Measurements from ENCODE around the gene EVC2.

Gene EVC2

GRCh38 chr4:5589495-5589894, 118.9 kb downstream of the EVC2 start:
- no peaks in the 10 kb centered on the region for H3K4me1 ChIP-seq
- TF ChIP-seq, protein P1, sequence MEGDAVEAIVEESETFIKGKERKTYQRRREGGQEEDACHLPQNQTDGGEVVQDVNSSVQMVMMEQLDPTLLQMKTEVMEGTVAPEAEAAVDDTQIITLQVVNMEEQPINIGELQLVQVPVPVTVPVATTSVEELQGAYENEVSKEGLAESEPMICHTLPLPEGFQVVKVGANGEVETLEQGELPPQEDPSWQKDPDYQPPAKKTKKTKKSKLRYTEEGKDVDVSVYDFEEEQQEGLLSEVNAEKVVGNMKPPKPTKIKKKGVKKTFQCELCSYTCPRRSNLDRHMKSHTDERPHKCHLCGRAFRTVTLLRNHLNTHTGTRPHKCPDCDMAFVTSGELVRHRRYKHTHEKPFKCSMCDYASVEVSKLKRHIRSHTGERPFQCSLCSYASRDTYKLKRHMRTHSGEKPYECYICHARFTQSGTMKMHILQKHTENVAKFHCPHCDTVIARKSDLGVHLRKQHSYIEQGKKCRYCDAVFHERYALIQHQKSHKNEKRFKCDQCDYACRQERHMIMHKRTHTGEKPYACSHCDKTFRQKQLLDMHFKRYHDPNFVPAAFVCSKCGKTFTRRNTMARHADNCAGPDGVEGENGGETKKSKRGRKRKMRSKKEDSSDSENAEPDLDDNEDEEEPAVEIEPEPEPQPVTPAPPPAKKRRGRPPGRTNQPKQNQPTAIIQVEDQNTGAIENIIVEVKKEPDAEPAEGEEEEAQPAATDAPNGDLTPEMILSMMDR (IDR thresholded peaks at IDR 0.05; ENCODE audit: low read depth, low read length) = no peak

GRCh38 chr4:5588046-5588445, 120.3 kb downstream of the EVC2 start:
- no peak for DNase-seq
- no peaks in the 10 kb centered on the region for H3K4me1 ChIP-seq
- H3K4me3 ChIP-seq (ENCODE audit: low read depth, low read length) = no peak overlapping the region
- no peaks in the 10 kb centered on the region for H3K36me3 ChIP-seq
- H3K27me3 ChIP-seq = peaks cover 18% of the 10 kb centered on the region
- TF ChIP-seq, protein P1 (IDR thresholded peaks at IDR 0.05; ENCODE audit: low read depth, low read length) = no peak
- no peaks in the 10 kb centered on the region for H3K9me3 ChIP-seq

More at GRCh38 chr4:5589495-5589894, 118.9 kb downstream of the EVC2 start:
- Histone ChIP-seq H3K9me3 (no peaks in the 10 kb centered on the region), H3K27me3 (peaks cover 13% of the 10 kb centered on the region), H3K4me3 (ENCODE audit: low read depth, low read length) (no peak overlapping the region), H3K36me3 (no peaks in the 10 kb centered on the region)
- no peak for DNase-seq

DNA sequence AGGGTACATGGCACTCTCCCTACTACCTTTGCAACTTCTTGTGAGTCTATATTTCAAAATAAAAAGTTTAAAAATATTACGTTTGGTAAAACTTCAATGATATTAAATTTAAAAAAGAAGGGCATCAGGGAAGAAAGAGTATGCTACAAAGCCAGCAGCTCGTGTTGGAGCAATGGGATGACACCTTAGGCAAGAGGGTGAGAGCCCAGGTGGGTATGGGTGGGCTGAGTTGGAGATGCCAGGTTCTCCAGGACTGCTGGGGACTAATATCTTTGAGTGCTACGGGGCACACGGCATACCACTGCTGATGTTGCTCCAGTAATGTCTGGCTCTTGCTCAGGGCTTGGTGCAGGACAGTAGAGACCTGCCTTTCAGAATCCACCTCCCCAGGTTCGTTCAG, 132.4 kb downstream of the EVC2 start:
- DNase-seq = no peak
- Histone ChIP-seq H3K4me1 (no peaks in the 10 kb centered on the region), H3K9me3 (no peaks in the 10 kb centered on the region), H3K27me3 (no peaks in the 10 kb centered on the region; the same call in 1 of the 2 replicates), H3K4me3 (ENCODE audit: low read depth, low read length) (no peak overlapping the region), H3K36me3 (no peaks in the 10 kb centered on the region)
- TF ChIP-seq, protein P1 (IDR thresholded peaks at IDR 0.05; ENCODE audit: low read depth, low read length) = no peak

DNA sequence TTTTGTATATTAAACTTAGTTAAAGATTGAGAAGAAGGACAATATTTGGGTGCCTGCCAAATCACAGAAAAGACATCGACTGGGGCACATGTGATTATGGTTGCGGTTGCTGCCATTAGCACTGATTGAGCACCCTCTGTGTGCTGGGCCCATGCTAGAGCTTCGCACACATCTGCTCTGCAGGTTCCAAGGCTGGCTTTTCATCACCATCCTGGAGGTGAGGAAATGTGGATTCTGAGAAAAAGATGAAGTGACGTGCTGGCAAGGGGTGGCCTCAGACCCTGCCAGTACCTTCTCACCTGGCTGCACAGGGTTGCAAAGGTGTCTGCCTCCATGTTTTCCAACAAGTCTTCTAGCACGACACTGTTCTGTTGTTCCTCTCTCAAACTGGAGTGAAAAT, 134.0 kb downstream of the EVC2 start:
- TF ChIP-seq, protein P1 (IDR thresholded peaks at IDR 0.05; ENCODE audit: low read depth, low read length) = no peak
- no peaks in the 10 kb centered on the region for H3K9me3 ChIP-seq
- no peak overlapping the region for H3K4me3 ChIP-seq (ENCODE audit: low read depth, low read length)
- no peaks in the 10 kb centered on the region; the same call in 1 of the 2 replicates for H3K27me3 ChIP-seq
- H3K36me3 ChIP-seq = no peaks in the 10 kb centered on the region
- H3K4me1 ChIP-seq = no peaks in the 10 kb centered on the region
- DNase-seq = no peak

DNA sequence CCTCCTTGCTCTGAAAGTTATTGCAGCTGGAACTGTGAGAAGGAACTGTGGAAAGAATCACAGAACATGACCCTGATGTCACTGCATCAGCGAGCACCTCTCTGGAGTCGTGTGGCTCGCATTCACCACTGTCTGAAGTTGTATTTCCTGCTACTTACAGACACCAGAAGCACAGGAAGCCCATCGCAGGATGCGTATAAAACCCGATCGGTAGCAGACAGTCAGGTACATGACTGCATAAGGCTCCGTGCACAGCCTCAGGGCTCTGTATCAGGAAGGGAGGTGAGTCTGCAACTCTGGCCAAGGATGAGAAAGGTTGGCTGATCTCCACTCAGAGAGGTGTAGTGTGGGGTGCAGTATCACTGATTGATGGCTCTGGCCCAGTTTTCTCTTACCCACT, 134.4 kb downstream of the EVC2 start:
- DNase-seq = no peak
- Histone ChIP-seq H3K4me3 (ENCODE audit: low read depth, low read length) (no peak overlapping the region), H3K27me3 (no peaks in the 10 kb centered on the region; the same call in 1 of the 2 replicates), H3K4me1 (no peaks in the 10 kb centered on the region), H3K9me3 (no peaks in the 10 kb centered on the region), H3K36me3 (no peaks in the 10 kb centered on the region)
- TF ChIP-seq, protein P1 (IDR thresholded peaks at IDR 0.05; ENCODE audit: low read depth, low read length) = no peak

DNA sequence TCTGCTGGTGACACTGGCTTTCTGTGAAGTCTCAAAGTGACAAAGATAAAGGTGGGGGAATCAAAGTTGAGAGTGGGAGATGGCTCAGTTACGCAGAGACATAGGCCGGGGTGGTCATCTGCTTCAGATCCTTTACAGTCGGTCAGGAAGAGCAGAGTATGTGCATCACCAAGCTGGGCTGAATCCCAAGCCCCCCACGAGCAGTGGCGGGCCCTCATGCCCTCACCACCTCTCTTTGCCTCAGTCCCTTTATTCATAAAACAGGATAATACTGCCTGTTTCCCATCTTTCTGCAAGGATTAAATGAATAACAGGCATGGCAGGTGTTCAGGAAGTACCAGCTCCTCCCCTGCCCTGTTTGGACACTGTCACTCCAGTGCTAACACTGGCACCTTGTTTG, 135.6 kb downstream of the EVC2 start:
- H3K9me3 ChIP-seq = no peaks in the 10 kb centered on the region
- H3K27me3 ChIP-seq = no peaks in the 10 kb centered on the region; the same call in 1 of the 2 replicates
- no peaks in the 10 kb centered on the region for H3K4me1 ChIP-seq
- H3K4me3 ChIP-seq (ENCODE audit: low read depth, low read length) = no peak overlapping the region
- TF ChIP-seq, protein P1 (IDR thresholded peaks at IDR 0.05; ENCODE audit: low read depth, low read length) = no peak
- DNase-seq = no peak
- H3K36me3 ChIP-seq = no peaks in the 10 kb centered on the region
